ENCODE measurements around the gene MRPL43. TPM values are rescaled to one million over a fixed set of nuclear protein-coding genes. Genes with fewer than 3 reads are reported as not detected.
A peak's percentile ranks its signal among the peaks of the same experiment; 100 is the strongest.

Gene MRPL43
- total and polyA plus RNA-seq, 9 of the 15 experiments (the other 6 are each of a cell fraction or from before 2014, with no cell fraction given): 15.1 to 63.7 (median 37.2) TPM

DNA sequence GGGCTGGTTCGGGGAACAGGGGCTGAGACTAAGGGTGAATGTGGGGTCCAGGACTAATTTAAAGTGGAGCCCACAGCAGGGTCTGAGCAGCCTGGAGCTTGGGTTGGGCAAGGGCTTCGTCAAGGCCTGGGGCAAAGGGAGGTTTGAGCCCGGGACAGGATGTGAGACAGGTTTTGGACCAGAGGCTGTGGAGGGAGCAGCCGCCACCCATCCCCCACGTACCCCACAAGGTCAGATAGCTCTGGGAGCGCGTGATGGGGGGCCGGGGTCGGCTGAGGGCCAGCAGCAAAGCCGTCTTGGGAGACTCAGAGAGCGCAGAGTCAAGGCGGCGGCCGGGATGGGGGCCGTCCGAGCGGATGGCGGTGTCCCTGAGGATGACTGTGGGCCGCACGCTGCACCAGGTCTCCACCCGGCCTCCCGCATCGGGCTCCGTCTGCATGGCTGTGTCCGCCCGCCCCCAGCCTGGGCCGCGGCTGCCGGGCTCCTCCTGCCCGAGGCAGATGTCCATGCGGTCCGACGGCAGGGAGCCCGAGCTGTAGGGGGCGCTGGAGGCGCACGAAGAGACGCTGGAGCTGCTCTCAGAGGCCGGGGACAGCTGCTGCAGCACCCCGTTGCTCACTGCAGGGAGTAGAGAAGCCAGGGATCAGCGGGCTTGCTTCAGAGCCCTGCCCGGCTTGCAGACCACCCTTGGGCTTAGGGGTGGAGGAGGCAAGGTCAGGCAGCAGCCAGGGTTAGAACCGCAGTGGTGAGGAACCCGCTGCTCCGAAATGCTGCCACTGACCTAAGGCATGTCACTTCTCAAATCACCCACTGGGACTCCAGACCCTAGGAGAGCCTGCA is 31.5 kb upstream of the MRPL43 start:
- 45% methylated on average over 13 of the region's 45 CpGs for WGBS (ENCODE audit: insufficient coverage, low coverage, missing lambda C conversion rate)
- ChIA-PET CTCF (ENCODE audit: low intra/inter-chr PET ratio) (interaction anchor here (1.1 to 1.7 kb wide), 2 partner anchors 48 to 127 kb away, joined by 3 to 18 read pairs; no protein-coding TSS in a partner anchor), POLR2A (interaction anchor here (0.6 to 1.0 kb wide), 4 partner anchors 12 to 149 kb away, joined by 3 to 6 read pairs (median 3); partner anchors contain the start of genes PDZD7 and SFXN3)
- peak overlapping the region in 1 of 2 experiments; percentile 82; a peak in 2 of 4 replicates for H3K9ac ChIP-seq (ENCODE audit: insufficient read depth in 1 of 2, low read depth in 2 of 2, low read length in 2 of 2)
- no TSS peak for BruUV-seq (replicated peaks)
- H4K20me1 ChIP-seq (replicated peaks; ENCODE audit: control insufficient read depth, insufficient read depth, low read length): no peaks in the 10 kb centered on the region
- no peak overlapping the region for H3K4me3 ChIP-seq
- intact Hi-C loops (cut with micrococcal nuclease) (loop anchor here (10.0 kb wide), 1 partner anchor 46 kb away; the partner anchor contains the start of gene KAZALD1), in situ Hi-C loops (cut with MboI) (loop anchor here (10.0 kb wide), 1 partner anchor 464 kb away; no protein-coding TSS in a partner anchor)
- H3K79me2 ChIP-seq (ENCODE audit: control insufficient read depth, insufficient read depth, low read length): no peaks in the 10 kb centered on the region
- no peak overlapping the region for H3K27ac ChIP-seq (ENCODE audit: extremely low read depth, low read depth, low read length)
- H3K4me1 ChIP-seq (replicated peaks in 1 of 2; ENCODE audit: control insufficient read depth in 2 of 2, insufficient read depth in 2 of 2, low read length in 2 of 2): peaks cover 0 to 13% of the 10 kb centered on the region in 2 experiments; a peak in 3 of 5 replicates
- no peaks in the 10 kb centered on the region for H3K9me1 ChIP-seq (ENCODE audit: control insufficient read depth, insufficient read depth, low read length)
- H2AFZ ChIP-seq (ENCODE audit: low read depth, low read length): peak overlapping the region; percentile 72
- ATAC-seq (peak; percentile 97), FAIRE-seq (peak; percentile 15), DNase-seq (ENCODE audit: extremely low read depth in 1 of 4, low spot score in 3 of 4) (peak; percentile 76 to 87 (median 82))
- H3K4me2 ChIP-seq (ENCODE audit: insufficient read depth, low read length): peak overlapping the region; percentile 38
- H3K9me3 ChIP-seq (replicated peaks; ENCODE audit: control insufficient read depth, insufficient read depth, low read depth, low read length): no peaks in the 10 kb centered on the region
- H3K36me3 ChIP-seq (ENCODE audit: control insufficient read depth, insufficient read depth, low read length): no peaks in the 10 kb centered on the region
- H3K27me3 ChIP-seq (ENCODE audit: control insufficient read depth in 2 of 2, insufficient read depth in 2 of 2, low read length in 2 of 2): no peaks in the 10 kb centered on the region
- TF ChIP-seq, protein P1, sequence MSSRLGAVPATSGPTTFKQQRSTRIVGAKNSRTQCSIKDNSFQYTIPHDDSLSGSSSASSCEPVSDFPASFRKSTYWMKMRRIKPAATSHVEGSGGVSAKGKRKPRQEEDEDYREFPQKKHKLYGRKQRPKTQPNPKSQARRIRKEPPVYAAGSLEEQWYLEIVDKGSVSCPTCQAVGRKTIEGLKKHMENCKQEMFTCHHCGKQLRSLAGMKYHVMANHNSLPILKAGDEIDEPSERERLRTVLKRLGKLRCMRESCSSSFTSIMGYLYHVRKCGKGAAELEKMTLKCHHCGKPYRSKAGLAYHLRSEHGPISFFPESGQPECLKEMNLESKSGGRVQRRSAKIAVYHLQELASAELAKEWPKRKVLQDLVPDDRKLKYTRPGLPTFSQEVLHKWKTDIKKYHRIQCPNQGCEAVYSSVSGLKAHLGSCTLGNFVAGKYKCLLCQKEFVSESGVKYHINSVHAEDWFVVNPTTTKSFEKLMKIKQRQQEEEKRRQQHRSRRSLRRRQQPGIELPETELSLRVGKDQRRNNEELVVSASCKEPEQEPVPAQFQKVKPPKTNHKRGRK (tag; IDR thresholded peaks at IDR 0.05): no peak
- TF ChIP-seq XRCC3 (IDR thresholded peaks at IDR 0.05): no peak
- no peak for TF ChIP-seq RUNX1 (IDR thresholded peaks at IDR 0.05; ENCODE audit: low read depth)
- no peak for TF ChIP-seq TCFL5 (CRISPR knock-in tag; conservative IDR thresholded peaks at IDR 0.05)
- no peak for TF ChIP-seq PRPF4 (IDR thresholded peaks at IDR 0.05; ENCODE audit: insufficient read depth, low read depth, low read length, poor library complexity, severe bottlenecking)
- no peak for TF ChIP-seq ZFP30 (CRISPR knock-in tag; IDR thresholded peaks at IDR 0.05; ENCODE audit: borderline replicate concordance)
- TF ChIP-seq, protein P2, sequence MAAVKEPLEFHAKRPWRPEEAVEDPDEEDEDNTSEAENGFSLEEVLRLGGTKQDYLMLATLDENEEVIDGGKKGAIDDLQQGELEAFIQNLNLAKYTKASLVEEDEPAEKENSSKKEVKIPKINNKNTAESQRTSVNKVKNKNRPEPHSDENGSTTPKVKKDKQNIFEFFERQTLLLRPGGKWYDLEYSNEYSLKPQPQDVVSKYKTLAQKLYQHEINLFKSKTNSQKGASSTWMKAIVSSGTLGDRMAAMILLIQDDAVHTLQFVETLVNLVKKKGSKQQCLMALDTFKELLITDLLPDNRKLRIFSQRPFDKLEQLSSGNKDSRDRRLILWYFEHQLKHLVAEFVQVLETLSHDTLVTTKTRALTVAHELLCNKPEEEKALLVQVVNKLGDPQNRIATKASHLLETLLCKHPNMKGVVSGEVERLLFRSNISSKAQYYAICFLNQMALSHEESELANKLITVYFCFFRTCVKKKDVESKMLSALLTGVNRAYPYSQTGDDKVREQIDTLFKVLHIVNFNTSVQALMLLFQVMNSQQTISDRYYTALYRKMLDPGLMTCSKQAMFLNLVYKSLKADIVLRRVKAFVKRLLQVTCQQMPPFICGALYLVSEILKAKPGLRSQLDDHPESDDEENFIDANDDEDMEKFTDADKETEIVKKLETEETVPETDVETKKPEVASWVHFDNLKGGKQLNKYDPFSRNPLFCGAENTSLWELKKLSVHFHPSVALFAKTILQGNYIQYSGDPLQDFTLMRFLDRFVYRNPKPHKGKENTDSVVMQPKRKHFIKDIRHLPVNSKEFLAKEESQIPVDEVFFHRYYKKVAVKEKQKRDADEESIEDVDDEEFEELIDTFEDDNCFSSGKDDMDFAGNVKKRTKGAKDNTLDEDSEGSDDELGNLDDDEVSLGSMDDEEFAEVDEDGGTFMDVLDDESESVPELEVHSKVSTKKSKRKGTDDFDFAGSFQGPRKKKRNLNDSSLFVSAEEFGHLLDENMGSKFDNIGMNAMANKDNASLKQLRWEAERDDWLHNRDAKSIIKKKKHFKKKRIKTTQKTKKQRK (IDR thresholded peaks at IDR 0.05; ENCODE audit: borderline replicate concordance, low read depth, low read length): no peak
- TF ChIP-seq ZNF274 (IDR thresholded peaks at IDR 0.05; ENCODE audit: borderline replicate concordance, low read depth, low read length): no peak
- TF ChIP-seq ZBTB7A (IDR thresholded peaks at IDR 0.05; ENCODE audit: borderline replicate concordance, control insufficient read depth, low read depth, low read length): no peak
